Lung (tissue), 12 donors: Measurements from ENCODE around the gene SEC11C. TPM values are rescaled to one million over a fixed set of nuclear protein-coding genes. Genes with fewer than 3 reads are reported as not detected.

ENCODE experiments used
- ATAC-seq: fragments of 200-7000 bp; cut with Tn5 transposase; one replicate; pipeline ENCODE4 v1.9.1; 2020; ENCODE audit warnings: moderate number of reproducible peaks; ENCODE audit not compliant: insufficient read depth, low FRiP score
- DNase-seq, 3 donors: peaks; one replicate each; pipeline ENCODE4 v3.0.0-alpha.2; 2013 to 2017
- H3K27ac ChIP-seq, 2 donors: one replicate each; pipeline ENCODE4 v1.5.1; 2013; ENCODE audit warnings: mild to moderate bottlenecking in 2 of 2, moderate library complexity in 2 of 2, control low read depth in 1 of 2, inconsistent platforms in 1 of 2, low read depth in 1 of 2, low read length in 1 of 2
- H3K27me3 ChIP-seq, 3 donors: one replicate each; pipeline ENCODE4 v1.5.1; 2013; ENCODE audit warnings: low read length in 2 of 3; ENCODE audit not compliant: control insufficient read depth in 3 of 3, insufficient read depth in 3 of 3
- H3K36me3 ChIP-seq, 4 donors: one replicate each; pipeline ENCODE4 v1.5.1; 2013; ENCODE audit warnings: low read length in 4 of 4, mild to moderate bottlenecking in 1 of 4, moderate library complexity in 1 of 4; ENCODE audit not compliant: control insufficient read depth in 4 of 4, insufficient read depth in 4 of 4
- H3K4me1 ChIP-seq, 5 donors: one replicate each; pipeline ENCODE4 v1.5.1; 2013; ENCODE audit warnings: low read length in 5 of 5, mild to moderate bottlenecking in 2 of 5, moderate library complexity in 1 of 5; ENCODE audit not compliant: control insufficient read depth in 5 of 5, insufficient read depth in 5 of 5
- H3K4me3 ChIP-seq: one replicate; pipeline ENCODE4 v1.5.1; 2013; ENCODE audit warnings: mild to moderate bottlenecking, control low read depth, moderate library complexity
- H3K9ac ChIP-seq, 2 donors: one replicate each; pipeline ENCODE4 v1.5.1; 2013; ENCODE audit warnings: low read length in 2 of 2, control low read depth in 1 of 2; ENCODE audit not compliant: insufficient read depth in 1 of 2
- H3K9me3 ChIP-seq, 4 donors: one replicate each; pipeline ENCODE4 v1.5.1; 2013; ENCODE audit warnings: low read length in 3 of 4, mild to moderate bottlenecking in 1 of 4, moderate library complexity in 1 of 4; ENCODE audit not compliant: control insufficient read depth in 4 of 4, insufficient read depth in 3 of 4
- WGBS, 2 donors: extraction: QIAGEN DNeasy Blood & Tissue Kit; methylation state at CpG; one replicate each; pipeline ENCODE4 v1.1.7; 2013; 5-methylcytosine and 5-hydroxymethylcytosine counted together
- polyA plus RNA-seq, 2 donors: library from polyadenylated mRNA; stranded (reverse); fragments of 200-250 nt; gene quantifications; one replicate each; pipeline ENCODE4 v1.2.1, GENCODE V29; 2013
- total RNA-seq, 2 donors: library from RNA; depleted of rRNA in 1 of 2; stranded (reverse); fragments of >200 nt in 1 of 2; gene quantifications; one replicate each; pipeline ENCODE4 v1.2.1, GENCODE V29; 2014 to 2021
- TF ChIP-seq, protein P1 (sequence below): IDR thresholded peaks from 2 replicates; pipeline ENCODE4 v1.5.1; 2012; ENCODE audit warnings: mild to moderate bottlenecking; ENCODE audit errors: control extremely low read depth, extremely low read depth
- donor health status: control.
- donor health status: control.
- donor health status: Bipolar disorder and iron deficiency.
- donor health status: healthy.
- donor health status: DM: yes; HTN: yes; CAD: no.

Gene SEC11C
- total and polyA plus RNA-seq, 4 donors = 42.7 to 103 (median 84.1) TPM

GRCh38 chr18:59200787-59201186, 61.1 kb downstream of the SEC11C start:
- no peaks in the 10 kb centered on the region for H3K4me1 ChIP-seq
- no peak overlapping the region for H3K27ac ChIP-seq
- 74 to 82% methylated on average over 3 of the region's 3 CpGs for WGBS, 2 donors
- TF ChIP-seq, protein P1, sequence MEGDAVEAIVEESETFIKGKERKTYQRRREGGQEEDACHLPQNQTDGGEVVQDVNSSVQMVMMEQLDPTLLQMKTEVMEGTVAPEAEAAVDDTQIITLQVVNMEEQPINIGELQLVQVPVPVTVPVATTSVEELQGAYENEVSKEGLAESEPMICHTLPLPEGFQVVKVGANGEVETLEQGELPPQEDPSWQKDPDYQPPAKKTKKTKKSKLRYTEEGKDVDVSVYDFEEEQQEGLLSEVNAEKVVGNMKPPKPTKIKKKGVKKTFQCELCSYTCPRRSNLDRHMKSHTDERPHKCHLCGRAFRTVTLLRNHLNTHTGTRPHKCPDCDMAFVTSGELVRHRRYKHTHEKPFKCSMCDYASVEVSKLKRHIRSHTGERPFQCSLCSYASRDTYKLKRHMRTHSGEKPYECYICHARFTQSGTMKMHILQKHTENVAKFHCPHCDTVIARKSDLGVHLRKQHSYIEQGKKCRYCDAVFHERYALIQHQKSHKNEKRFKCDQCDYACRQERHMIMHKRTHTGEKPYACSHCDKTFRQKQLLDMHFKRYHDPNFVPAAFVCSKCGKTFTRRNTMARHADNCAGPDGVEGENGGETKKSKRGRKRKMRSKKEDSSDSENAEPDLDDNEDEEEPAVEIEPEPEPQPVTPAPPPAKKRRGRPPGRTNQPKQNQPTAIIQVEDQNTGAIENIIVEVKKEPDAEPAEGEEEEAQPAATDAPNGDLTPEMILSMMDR = no peak
- no peaks in the 10 kb centered on the region for H3K27me3 ChIP-seq
- DNase-seq = no peak
- H3K4me3 ChIP-seq = no peak overlapping the region
- no peaks in the 10 kb centered on the region for H3K36me3 ChIP-seq
- no peaks in the 10 kb centered on the region for H3K9me3 ChIP-seq
- no peak for ATAC-seq
- no peak overlapping the region for H3K9ac ChIP-seq

DNA sequence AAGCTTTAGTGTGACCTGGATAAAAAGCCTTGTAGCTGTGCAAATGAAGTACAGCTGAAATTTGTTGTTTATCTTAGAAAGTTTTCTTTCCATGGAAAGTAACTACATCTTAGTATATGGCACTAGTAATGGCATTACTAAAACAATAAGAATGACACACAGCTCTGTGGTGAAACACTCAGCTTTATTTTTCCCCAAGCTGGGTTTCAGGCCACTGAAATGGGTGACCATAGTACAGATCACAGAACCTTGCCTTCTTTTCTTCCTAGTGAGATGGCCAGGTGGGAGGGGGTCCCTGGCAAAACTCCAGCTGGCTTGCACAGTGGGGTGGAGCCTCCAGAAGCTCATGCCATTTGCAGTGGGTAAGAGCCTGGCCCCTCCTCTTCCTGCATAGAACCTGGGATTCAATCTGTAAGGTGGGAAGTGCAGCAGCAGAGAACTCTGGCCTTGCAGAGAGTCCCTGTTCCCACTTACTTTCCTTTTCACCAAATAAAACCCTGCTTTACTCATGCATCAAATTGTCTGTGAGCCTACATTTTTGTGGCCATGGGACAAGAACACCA, 62.7 kb downstream of the SEC11C start:
- ATAC-seq (no peak), DNase-seq (no peak)
- H3K36me3 ChIP-seq = no peaks in the 10 kb centered on the region
- H3K4me1 ChIP-seq = no peaks in the 10 kb centered on the region
- H3K9ac ChIP-seq = no peak overlapping the region
- H3K9me3 ChIP-seq = no peaks in the 10 kb centered on the region
- H3K27me3 ChIP-seq = no peaks in the 10 kb centered on the region
- H3K4me3 ChIP-seq = no peak overlapping the region
- H3K27ac ChIP-seq = no peak overlapping the region
- TF ChIP-seq, protein P1 = no peak

DNA sequence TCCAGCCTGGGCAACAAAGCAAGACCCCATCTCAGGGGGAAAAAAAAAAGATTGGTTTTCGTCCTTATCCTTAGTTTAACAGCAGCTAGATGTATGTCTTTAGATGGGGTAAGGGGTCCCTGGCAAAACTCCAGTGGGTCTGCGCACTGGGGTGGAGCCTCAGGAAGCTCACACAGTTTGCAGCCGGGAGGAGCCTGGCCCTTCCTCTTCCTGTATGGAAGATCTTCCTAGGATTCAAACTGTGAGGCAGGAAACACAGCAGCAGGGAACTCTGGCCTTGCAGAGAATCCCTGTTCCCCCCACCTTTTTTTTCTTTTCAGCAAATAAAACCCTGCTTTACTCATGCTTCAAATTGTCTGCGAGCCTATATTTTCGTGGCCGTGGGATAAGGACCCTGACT, 67.8 kb downstream of the SEC11C start:
- Histone ChIP-seq H3K4me3 (no peak overlapping the region), H3K9me3 (peaks cover 0 to 2% (median 0%) of the 10 kb centered on the region in 4 donors), H3K36me3 (no peaks in the 10 kb centered on the region), H3K27ac (no peak overlapping the region), H3K9ac (no peak overlapping the region), H3K27me3 (no peaks in the 10 kb centered on the region), H3K4me1 (no peaks in the 10 kb centered on the region)
- no peak for DNase-seq
- TF ChIP-seq, protein P1 = no peak
- no peak for ATAC-seq
- WGBS, 2 donors = 66 to 70% methylated on average over 6 of the region's 6 CpGs

Other genes with a start within 250 kb of the SEC11C start
- 10 to 100 TPM in 1 of 2 donors, 1 to 10 TPM in 1; 4.0 to 40.8 TPM for gene GRP, start 80.3 kb downstream of the SEC11C start, total RNA-seq
- gene GRP, start 80.3 kb downstream of the SEC11C start, polyA plus RNA-seq = 1 to 10 TPM; 3.4 to 9.6 TPM
- gene RAX, start 133.6 kb downstream of the SEC11C start, total RNA-seq = not detected
- under 1 TPM in 1 of 2 donors, not detected in 1; 0.02 TPM for gene RAX, start 133.6 kb downstream of the SEC11C start, polyA plus RNA-seq
- gene CPLX4, start 178.8 kb downstream of the SEC11C start, total RNA-seq = not detected
- under 1 TPM in 1 of 2 donors, not detected in 1; 0.01 TPM for gene CPLX4, start 178.8 kb downstream of the SEC11C start, polyA plus RNA-seq
- 100 to 1,000 TPM in 1 of 2 donors, 10 to 100 TPM in 1; 93.5 to 108 TPM for gene LMAN1, start 219.4 kb downstream of the SEC11C start, total RNA-seq
- gene LMAN1, start 219.4 kb downstream of the SEC11C start, polyA plus RNA-seq = 10 to 100 TPM; 18.9 to 40.8 TPM